GM12872 (cell line): Measurements from ENCODE around the gene NRXN3.

Experiments used
- CTCF ChIP-seq: IDR thresholded peaks from 3 replicates; pipeline ENCODE4 v1.5.1; 2011; ENCODE audit warnings: low read depth, mild to moderate bottlenecking, low read length, moderate library complexity; ENCODE audit not compliant: insufficient read depth

The NRXN3 gene

GRCh38 chr14:78764645-78765044 lies 594.5 kb downstream of the NRXN3 start:
- no peak for TF ChIP-seq CTCF

GRCh38 chr14:78767436-78767835 lies 597.3 kb downstream of the NRXN3 start:
- TF ChIP-seq CTCF = no peak

GRCh38 chr14:78782551-78782950 lies 612.4 kb downstream of the NRXN3 start:
- no peak for TF ChIP-seq CTCF

GRCh38 chr14:78785265-78785664 lies 615.1 kb downstream of the NRXN3 start:
- no peak for TF ChIP-seq CTCF

- TF ChIP-seq CTCF = no peak
These were observed 618.5 kb downstream of the NRXN3 start for GRCh38 chr14:78788467-78789360.

- peak; percentile 22; the same call in 1 of the 3 replicates for TF ChIP-seq CTCF
These were observed 620.1 kb downstream of the NRXN3 start for GRCh38 chr14:78790271-78790670.

- TF ChIP-seq CTCF = no peak
These were observed 628.6 kb downstream of the NRXN3 start for GRCh38 chr14:78798757-78799156.
